Measurements from ENCODE around the gene HDAC8. TPM values are rescaled to one million over a fixed set of nuclear protein-coding genes. Genes with fewer than 3 reads are reported as not detected.
A peak's percentile ranks its signal among the peaks of the same experiment; 100 is the strongest.
"Not testable (repeated sequence)": the region's sequence is repeated elsewhere in the genome, so short reads cannot be mapped to it uniquely, and the experiment has no call there.

HDAC8 gene
- polyA plus RNA-seq, 1 donor = 26.5 TPM

GRCh38 chrX:72576141-72576894 is 3.7 kb upstream of the HDAC8 start:
- no peaks in the 10 kb centered on the region for H3K27me3 ChIP-seq (ENCODE audit: control insufficient read depth, insufficient read depth, low read length)
- H3K9me3 ChIP-seq (ENCODE audit: control insufficient read depth, low read depth, low read length) = no peaks in the 10 kb centered on the region
- H3K4me3 ChIP-seq (ENCODE audit: low read length) = no peak overlapping the region
- DNase-seq = no peak
- H3K4me1 ChIP-seq (ENCODE audit: control insufficient read depth, insufficient read depth, low read length) = no peaks in the 10 kb centered on the region
- no peak overlapping the region for H3K27ac ChIP-seq (ENCODE audit: low read length)
- H3K36me3 ChIP-seq (ENCODE audit: control insufficient read depth, insufficient read depth, low read length) = no peaks in the 10 kb centered on the region
- WGBS (ENCODE audit: insufficient coverage, low lambda C conversion rate) = no CpG with 5 or more reads among the region's 7 CpGs

GRCh38 chrX:72573158-72573511 is 492 bp upstream of the HDAC8 start:
- H3K9me3 ChIP-seq (ENCODE audit: control insufficient read depth, low read depth, low read length) = no peaks in the 10 kb centered on the region
- no peak overlapping the region for H3K27ac ChIP-seq (ENCODE audit: low read length)
- DNase-seq = no peak
- H3K36me3 ChIP-seq (ENCODE audit: control insufficient read depth, insufficient read depth, low read length) = peaks cover 10% of the 10 kb centered on the region
- no CpG with 5 or more reads among the region's 7 CpGs for WGBS (ENCODE audit: insufficient coverage, low lambda C conversion rate)
- peak overlapping the region; percentile 68 for H3K4me3 ChIP-seq (ENCODE audit: low read length)
- H3K27me3 ChIP-seq (ENCODE audit: control insufficient read depth, insufficient read depth, low read length) = no peaks in the 10 kb centered on the region
- H3K4me1 ChIP-seq (ENCODE audit: control insufficient read depth, insufficient read depth, low read length) = no peaks in the 10 kb centered on the region

- H3K36me3 ChIP-seq (ENCODE audit: control insufficient read depth, insufficient read depth, low read length) = peaks cover 28% of the 10 kb centered on the region
- H3K27ac ChIP-seq (ENCODE audit: low read length) = no peak overlapping the region
- H3K9me3 ChIP-seq (ENCODE audit: control insufficient read depth, low read depth, low read length) = no peaks in the 10 kb centered on the region
- no CpG with 5 or more reads among the region's 2 CpGs for WGBS (ENCODE audit: insufficient coverage, low lambda C conversion rate)
- H3K27me3 ChIP-seq (ENCODE audit: control insufficient read depth, insufficient read depth, low read length) = no peaks in the 10 kb centered on the region
- DNase-seq = no peak
- H3K4me3 ChIP-seq (ENCODE audit: low read length) = no peak overlapping the region
- no peaks in the 10 kb centered on the region for H3K4me1 ChIP-seq (ENCODE audit: control insufficient read depth, insufficient read depth, low read length)
Observed at GRCh38 chrX:72569786-72570185, 2.9 kb downstream of the HDAC8 start.

GRCh38 chrX:72568406-72569092 is 4.1 kb downstream of the HDAC8 start:
- no peak overlapping the region for H3K27ac ChIP-seq (ENCODE audit: low read length)
- no CpG with 5 or more reads among the region's 6 CpGs for WGBS (ENCODE audit: insufficient coverage, low lambda C conversion rate)
- H3K36me3 ChIP-seq (ENCODE audit: control insufficient read depth, insufficient read depth, low read length) = peaks cover 28% of the 10 kb centered on the region
- H3K9me3 ChIP-seq (ENCODE audit: control insufficient read depth, low read depth, low read length) = no peaks in the 10 kb centered on the region
- H3K4me3 ChIP-seq (ENCODE audit: low read length) = no peak overlapping the region
- no peaks in the 10 kb centered on the region for H3K27me3 ChIP-seq (ENCODE audit: control insufficient read depth, insufficient read depth, low read length)
- no peak for DNase-seq
- H3K4me1 ChIP-seq (ENCODE audit: control insufficient read depth, insufficient read depth, low read length) = no peaks in the 10 kb centered on the region

- no peak overlapping the region for H3K4me3 ChIP-seq (ENCODE audit: low read length)
- no peak overlapping the region for H3K27ac ChIP-seq (ENCODE audit: low read length)
- DNase-seq = no peak
- no peaks in the 10 kb centered on the region for H3K4me1 ChIP-seq (ENCODE audit: control insufficient read depth, insufficient read depth, low read length)
- H3K36me3 ChIP-seq (ENCODE audit: control insufficient read depth, insufficient read depth, low read length) = peaks cover 28% of the 10 kb centered on the region
- H3K9me3 ChIP-seq (ENCODE audit: control insufficient read depth, low read depth, low read length) = no peaks in the 10 kb centered on the region
- WGBS (ENCODE audit: insufficient coverage, low lambda C conversion rate) = no CpG with 5 or more reads among the region's 2 CpGs
- no peaks in the 10 kb centered on the region for H3K27me3 ChIP-seq (ENCODE audit: control insufficient read depth, insufficient read depth, low read length)
Observed at GRCh38 chrX:72566448-72566847, 6.2 kb downstream of the HDAC8 start.

- H3K27ac ChIP-seq (ENCODE audit: low read length); H3K4me3 ChIP-seq (ENCODE audit: low read length); H3K36me3 ChIP-seq (ENCODE audit: control insufficient read depth, insufficient read depth, low read length); DNase-seq; H3K27me3 ChIP-seq (ENCODE audit: control insufficient read depth, insufficient read depth, low read length); H3K9me3 ChIP-seq (ENCODE audit: control insufficient read depth, low read depth, low read length); H3K4me1 ChIP-seq (ENCODE audit: control insufficient read depth, insufficient read depth, low read length): not testable (repeated sequence)
- no CpG with 5 or more reads among the region's 28 CpGs for WGBS (ENCODE audit: insufficient coverage, low lambda C conversion rate)
Observed at GRCh38 chrX:72559655-72560054, 13.0 kb downstream of the HDAC8 start.

- Histone ChIP-seq H3K4me3 (ENCODE audit: low read length) (no peak overlapping the region), H3K9me3 (ENCODE audit: control insufficient read depth, low read depth, low read length) (no peaks in the 10 kb centered on the region), H3K36me3 (ENCODE audit: control insufficient read depth, insufficient read depth, low read length) (no peaks in the 10 kb centered on the region), H3K4me1 (ENCODE audit: control insufficient read depth, insufficient read depth, low read length) (no peaks in the 10 kb centered on the region), H3K27ac (ENCODE audit: low read length) (peak overlapping the region; percentile 27), H3K27me3 (ENCODE audit: control insufficient read depth, insufficient read depth, low read length) (no peaks in the 10 kb centered on the region)
- WGBS (ENCODE audit: insufficient coverage, low lambda C conversion rate) = no CpG with 5 or more reads among the region's 16 CpGs
- peak; percentile 38 to 65 for DNase-seq
Observed at GRCh38 chrX:72554448-72555140, 18.0 kb downstream of the HDAC8 start.

GRCh38 chrX:72552443-72552842 is 20.2 kb downstream of the HDAC8 start:
- not testable (repeated sequence) for H3K9me3 ChIP-seq (ENCODE audit: control insufficient read depth, low read depth, low read length); H3K4me3 ChIP-seq (ENCODE audit: low read length); H3K36me3 ChIP-seq (ENCODE audit: control insufficient read depth, insufficient read depth, low read length); H3K4me1 ChIP-seq (ENCODE audit: control insufficient read depth, insufficient read depth, low read length); H3K27me3 ChIP-seq (ENCODE audit: control insufficient read depth, insufficient read depth, low read length); DNase-seq; H3K27ac ChIP-seq (ENCODE audit: low read length)
- WGBS (ENCODE audit: insufficient coverage, low lambda C conversion rate) = no CpG with 5 or more reads among the region's 6 CpGs

GRCh38 chrX:72545990-72546389 is 26.7 kb downstream of the HDAC8 start:
- DNase-seq = peak in 1 of 2 donors; percentile 23
- H3K9me3 ChIP-seq (ENCODE audit: control insufficient read depth, low read depth, low read length) = no peaks in the 10 kb centered on the region
- H3K4me1 ChIP-seq (ENCODE audit: control insufficient read depth, insufficient read depth, low read length) = no peaks in the 10 kb centered on the region
- H3K27me3 ChIP-seq (ENCODE audit: control insufficient read depth, insufficient read depth, low read length) = no peaks in the 10 kb centered on the region
- H3K36me3 ChIP-seq (ENCODE audit: control insufficient read depth, insufficient read depth, low read length) = peaks cover 2% of the 10 kb centered on the region
- H3K27ac ChIP-seq (ENCODE audit: low read length) = no peak overlapping the region
- no peak overlapping the region for H3K4me3 ChIP-seq (ENCODE audit: low read length)

GRCh38 chrX:72540318-72540717 is 32.3 kb downstream of the HDAC8 start:
- Histone ChIP-seq H3K9me3 (ENCODE audit: control insufficient read depth, low read depth, low read length) (no peaks in the 10 kb centered on the region), H3K4me1 (ENCODE audit: control insufficient read depth, insufficient read depth, low read length) (no peaks in the 10 kb centered on the region), H3K4me3 (ENCODE audit: low read length) (no peak overlapping the region), H3K36me3 (ENCODE audit: control insufficient read depth, insufficient read depth, low read length) (peaks cover 2% of the 10 kb centered on the region), H3K27me3 (ENCODE audit: control insufficient read depth, insufficient read depth, low read length) (no peaks in the 10 kb centered on the region), H3K27ac (ENCODE audit: low read length) (no peak overlapping the region)
- 0% methylated on average over 1 of the region's 5 CpGs for WGBS (ENCODE audit: insufficient coverage, low lambda C conversion rate)
- DNase-seq = no peak
